GM23338 (cell line): ENCODE measurements around the gene BCDIN3D. TPM values are rescaled to one million over a fixed set of nuclear protein-coding genes. Genes with fewer than 3 reads are reported as not detected.

ENCODE experiments used
- ATAC-seq: fragments of 200-7000 bp; cut with Tn5 transposase; 3 replicates; pipeline ENCODE4 v1.9.1; 2020
- DNase-seq: peaks from one replicate; pipeline ENCODE4 v3.0.0-alpha.2; 2015; ENCODE audit warnings: low spot score
- H2AFZ ChIP-seq: fragments of 200-600 bp; sonication (generic); 2 replicates; pipeline ENCODE4 v1.8.0; 2016; ENCODE audit warnings: antibody characterized with exemption, mild to moderate bottlenecking, moderate library complexity
- H3F3A ChIP-seq: fragments of 200-600 bp; sonication (generic); replicated peaks from 2 replicates; pipeline ENCODE4 v1.8.0; 2017; ENCODE audit warnings: antibody characterized with exemption, mixed run types, low read depth
- H3K27ac ChIP-seq: fragments of 200-600 bp; sonication (generic); 2 replicates; pipeline ENCODE4 v1.6.1; 2016; ENCODE audit warnings: low read depth
- H3K27me3 ChIP-seq: fragments of 200-600 bp; sonication (generic); 2 replicates; pipeline ENCODE4 v1.8.0; 2016; ENCODE audit warnings: mild to moderate bottlenecking, mixed run types, moderate library complexity; ENCODE audit not compliant: insufficient read depth
- H3K36me3 ChIP-seq: fragments of 200-600 bp; sonication (generic); 2 replicates; pipeline ENCODE4 v1.8.0; 2016; ENCODE audit warnings: mild to moderate bottlenecking; ENCODE audit not compliant: insufficient read depth
- H3K4me1 ChIP-seq: fragments of 200-600 bp; sonication (generic); 2 replicates; pipeline ENCODE4 v1.8.0; 2016; ENCODE audit warnings: mild to moderate bottlenecking, moderate library complexity; ENCODE audit not compliant: insufficient read depth
- H3K4me2 ChIP-seq: fragments of 200-600 bp; sonication (generic); 2 replicates; pipeline ENCODE4 v1.7.1; 2017; ENCODE audit warnings: mixed run types
- H3K4me3 ChIP-seq: fragments of 200-600 bp; sonication (generic); 2 replicates; pipeline ENCODE4 v1.6.1; 2016; ENCODE audit warnings: mixed run types
- H3K79me2 ChIP-seq: fragments of 200-600 bp; sonication (generic); replicated peaks from 2 replicates; pipeline ENCODE4 v1.8.0; 2017; ENCODE audit warnings: mild to moderate bottlenecking; ENCODE audit not compliant: insufficient read depth
- H3K9me2 ChIP-seq: fragments of 200-600 bp; sonication (generic); 2 replicates; pipeline ENCODE4 v1.8.0; 2017; ENCODE audit not compliant: insufficient read depth
- H4K20me1 ChIP-seq: fragments of 200-600 bp; sonication (generic); replicated peaks from 2 replicates; pipeline ENCODE4 v1.8.0; 2017; ENCODE audit warnings: mild to moderate bottlenecking; ENCODE audit not compliant: insufficient read depth
- H3K27ac Mint-ChIP-seq: 2 replicates; pipeline ENCODE4 v1.8.0; 2020; ENCODE audit warnings: inconsistent platforms, mild to moderate bottlenecking, moderate library complexity, mixed read lengths
- H3K27me3 Mint-ChIP-seq: 3 replicates; pipeline ENCODE4 v1.8.0; 2022; ENCODE audit warnings: low read depth, mild to moderate bottlenecking, moderate library complexity, mixed read lengths, inconsistent platforms; ENCODE audit not compliant: insufficient read depth, poor library complexity
- H3K36me3 Mint-ChIP-seq: 3 replicates; pipeline ENCODE4 v1.8.0; 2021; ENCODE audit warnings: low read depth, mild to moderate bottlenecking, inconsistent platforms, moderate library complexity, mixed read lengths
- H3K4me1 Mint-ChIP-seq: 3 replicates; pipeline ENCODE4 v1.8.0; 2020; ENCODE audit warnings: mild to moderate bottlenecking, inconsistent platforms, mixed read lengths
- H3K4me3 Mint-ChIP-seq: 3 replicates; pipeline ENCODE4 v1.8.0; 2021; ENCODE audit warnings: moderate library complexity, mild to moderate bottlenecking, inconsistent platforms, mixed read lengths
- H3K9me3 Mint-ChIP-seq: 3 replicates; pipeline ENCODE4 v1.8.0; 2020; ENCODE audit warnings: moderate library complexity, mild to moderate bottlenecking, inconsistent platforms, mixed read lengths
- CREB1 ChIP-seq: fragments of 250-450 bp; sonication (Bioruptor Pico); IDR thresholded peaks from 2 replicates; pipeline ENCODE4 v1.5.0; 2020; ENCODE audit warnings: low read depth, mild to moderate bottlenecking, moderate library complexity
- POLR2AphosphoS5 ChIP-seq: IDR thresholded peaks from 2 replicates; pipeline ENCODE4 v1.6.1; 2016; ENCODE audit warnings: antibody characterized with exemption, low read depth
- polyA plus RNA-seq: library from polyadenylated mRNA; unstranded; fragments of >200 nt; fragmentation: Nextera tagmentation; extraction: Ambion mirVana; gene quantifications from 2 replicates; pipeline ENCODE4 v1.2.1, GENCODE V29; 2016
- total RNA-seq: library from RNA; depleted of rRNA; stranded (reverse); fragments of >200 nt; shearing (Covaris generic); gene quantifications from 2 replicates; pipeline ENCODE4 v1.2.3, GENCODE V29; 2014
- TF ChIP-seq, protein P1 (sequence below): fragments of 250-450 bp; sonication (Bioruptor Pico); IDR thresholded peaks from 2 replicates; pipeline ENCODE4 v1.5.0; 2020; ENCODE audit warnings: mild to moderate bottlenecking, moderate library complexity
- TF ChIP-seq, protein P2 (sequence below), 2 experiments: fragments of 200-600 bp in 1 of 2; sonication (generic) in 1 of 2; conservative IDR thresholded peaks; 2 replicates each; pipeline versions ENCODE4 v1.5.1 to v1.6.1; 2016 to 2017; ENCODE audit warnings: antibody characterized with exemption in 2 of 2, low read depth in 2 of 2, mild to moderate bottlenecking in 2 of 2, moderate library complexity in 1 of 2

BCDIN3D gene
- total and polyA plus RNA-seq, 2 experiments from 2014 or later: 1.4 to 1.8 TPM

DNA sequence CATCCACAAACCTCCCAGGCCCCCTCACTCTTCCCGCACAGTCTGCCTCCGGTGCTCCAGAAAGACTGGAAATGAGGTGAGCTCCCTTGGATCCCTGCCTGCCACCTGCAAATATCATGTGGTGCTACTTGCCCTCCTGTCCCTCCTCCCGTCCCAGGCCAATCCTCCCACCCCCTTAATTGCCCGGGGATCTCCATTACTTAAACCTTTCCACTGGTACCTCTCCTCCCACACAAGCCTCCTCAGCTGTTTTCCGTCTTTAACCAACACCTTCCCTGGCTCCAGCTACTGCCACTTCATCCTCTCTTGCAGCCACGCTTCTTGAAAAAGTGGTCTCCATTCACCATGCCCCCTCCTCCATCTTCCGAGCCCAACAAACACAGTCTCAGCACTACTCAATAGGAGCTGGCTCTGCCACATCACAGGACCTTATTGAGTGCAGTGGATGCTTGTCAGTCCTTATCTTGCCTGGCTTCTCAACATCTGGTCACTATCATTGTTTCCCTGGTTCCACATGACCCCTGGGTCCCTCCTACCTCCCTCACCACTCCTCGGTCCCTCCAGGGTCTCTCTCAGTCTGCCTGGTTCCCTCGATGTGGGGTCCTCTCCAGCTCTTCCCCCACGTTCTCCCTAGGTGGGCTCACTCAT, 49.3 kb upstream of the BCDIN3D start:
- Histone ChIP-seq H2AFZ (no peak overlapping the region), H3K4me2 (no peak overlapping the region), H4K20me1 (no peaks in the 10 kb centered on the region), H3K27ac (no peak overlapping the region), H3K4me3 (no peak overlapping the region), H3F3A (no peaks in the 10 kb centered on the region), H3K4me1 (peaks cover 8% of the 10 kb centered on the region; the same call in 1 of the 2 replicates), H3K9me2 (no peaks in the 10 kb centered on the region), H3K79me2 (no peaks in the 10 kb centered on the region), H3K36me3 (no peaks in the 10 kb centered on the region), H3K27me3 (no peaks in the 10 kb centered on the region)
- Mint-ChIP-seq H3K36me3 (no peaks in the 10 kb centered on the region), H3K27ac (no peak overlapping the region), H3K27me3 (peaks cover 11% of the 10 kb centered on the region), H3K4me3 (no peak overlapping the region), H3K4me1 (peaks cover 16% of the 10 kb centered on the region), H3K9me3 (no peaks in the 10 kb centered on the region)
- no peak for ATAC-seq
- no peak for DNase-seq
- no peak for TF ChIP-seq CREB1 (CRISPR knock-in tag)
- TF ChIP-seq, protein P1, sequence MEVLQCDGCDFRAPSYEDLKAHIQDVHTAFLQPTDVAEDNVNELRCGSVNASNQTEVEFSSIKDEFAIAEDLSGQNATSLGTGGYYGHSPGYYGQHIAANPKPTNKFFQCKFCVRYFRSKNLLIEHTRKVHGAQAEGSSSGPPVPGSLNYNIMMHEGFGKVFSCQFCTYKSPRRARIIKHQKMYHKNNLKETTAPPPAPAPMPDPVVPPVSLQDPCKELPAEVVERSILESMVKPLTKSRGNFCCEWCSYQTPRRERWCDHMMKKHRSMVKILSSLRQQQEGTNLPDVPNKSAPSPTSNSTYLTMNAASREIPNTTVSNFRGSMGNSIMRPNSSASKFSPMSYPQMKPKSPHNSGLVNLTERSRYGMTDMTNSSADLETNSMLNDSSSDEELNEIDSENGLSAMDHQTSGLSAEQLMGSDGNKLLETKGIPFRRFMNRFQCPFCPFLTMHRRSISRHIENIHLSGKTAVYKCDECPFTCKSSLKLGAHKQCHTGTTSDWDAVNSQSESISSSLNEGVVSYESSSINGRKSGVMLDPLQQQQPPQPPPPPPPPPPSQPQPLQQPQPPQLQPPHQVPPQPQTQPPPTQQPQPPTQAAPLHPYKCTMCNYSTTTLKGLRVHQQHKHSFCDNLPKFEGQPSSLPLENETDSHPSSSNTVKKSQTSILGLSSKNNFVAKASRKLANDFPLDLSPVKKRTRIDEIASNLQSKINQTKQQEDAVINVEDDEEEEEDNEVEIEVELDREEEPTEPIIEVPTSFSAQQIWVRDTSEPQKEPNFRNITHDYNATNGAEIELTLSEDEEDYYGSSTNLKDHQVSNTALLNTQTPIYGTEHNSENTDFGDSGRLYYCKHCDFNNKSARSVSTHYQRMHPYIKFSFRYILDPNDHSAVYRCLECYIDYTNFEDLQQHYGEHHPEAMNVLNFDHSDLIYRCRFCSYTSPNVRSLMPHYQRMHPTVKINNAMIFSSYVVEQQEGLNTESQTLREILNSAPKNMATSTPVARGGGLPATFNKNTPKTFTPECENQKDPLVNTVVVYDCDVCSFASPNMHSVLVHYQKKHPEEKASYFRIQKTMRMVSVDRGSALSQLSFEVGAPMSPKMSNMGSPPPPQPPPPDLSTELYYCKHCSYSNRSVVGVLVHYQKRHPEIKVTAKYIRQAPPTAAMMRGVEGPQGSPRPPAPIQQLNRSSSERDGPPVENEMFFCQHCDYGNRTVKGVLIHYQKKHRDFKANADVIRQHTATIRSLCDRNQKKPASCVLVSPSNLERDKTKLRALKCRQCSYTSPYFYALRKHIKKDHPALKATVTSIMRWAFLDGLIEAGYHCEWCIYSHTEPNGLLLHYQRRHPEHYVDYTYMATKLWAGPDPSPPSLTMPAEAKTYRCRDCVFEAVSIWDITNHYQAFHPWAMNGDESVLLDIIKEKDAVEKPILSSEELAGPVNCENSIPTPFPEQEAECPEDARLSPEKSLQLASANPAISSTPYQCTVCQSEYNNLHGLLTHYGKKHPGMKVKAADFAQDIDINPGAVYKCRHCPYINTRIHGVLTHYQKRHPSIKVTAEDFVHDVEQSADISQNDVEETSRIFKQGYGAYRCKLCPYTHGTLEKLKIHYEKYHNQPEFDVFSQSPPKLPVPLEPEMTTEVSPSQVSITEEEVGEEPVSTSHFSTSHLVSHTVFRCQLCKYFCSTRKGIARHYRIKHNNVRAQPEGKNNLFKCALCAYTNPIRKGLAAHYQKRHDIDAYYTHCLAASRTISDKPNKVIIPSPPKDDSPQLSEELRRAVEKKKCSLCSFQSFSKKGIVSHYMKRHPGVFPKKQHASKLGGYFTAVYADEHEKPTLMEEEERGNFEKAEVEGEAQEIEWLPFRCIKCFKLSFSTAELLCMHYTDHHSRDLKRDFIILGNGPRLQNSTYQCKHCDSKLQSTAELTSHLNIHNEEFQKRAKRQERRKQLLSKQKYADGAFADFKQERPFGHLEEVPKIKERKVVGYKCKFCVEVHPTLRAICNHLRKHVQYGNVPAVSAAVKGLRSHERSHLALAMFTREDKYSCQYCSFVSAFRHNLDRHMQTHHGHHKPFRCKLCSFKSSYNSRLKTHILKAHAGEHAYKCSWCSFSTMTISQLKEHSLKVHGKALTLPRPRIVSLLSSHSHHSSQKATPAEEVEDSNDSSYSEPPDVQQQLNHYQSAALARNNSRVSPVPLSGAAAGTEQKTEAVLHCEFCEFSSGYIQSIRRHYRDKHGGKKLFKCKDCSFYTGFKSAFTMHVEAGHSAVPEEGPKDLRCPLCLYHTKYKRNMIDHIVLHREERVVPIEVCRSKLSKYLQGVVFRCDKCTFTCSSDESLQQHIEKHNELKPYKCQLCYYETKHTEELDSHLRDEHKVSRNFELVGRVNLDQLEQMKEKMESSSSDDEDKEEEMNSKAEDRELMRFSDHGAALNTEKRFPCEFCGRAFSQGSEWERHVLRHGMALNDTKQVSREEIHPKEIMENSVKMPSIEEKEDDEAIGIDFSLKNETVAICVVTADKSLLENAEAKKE: no peak
- TF ChIP-seq, protein P2, sequence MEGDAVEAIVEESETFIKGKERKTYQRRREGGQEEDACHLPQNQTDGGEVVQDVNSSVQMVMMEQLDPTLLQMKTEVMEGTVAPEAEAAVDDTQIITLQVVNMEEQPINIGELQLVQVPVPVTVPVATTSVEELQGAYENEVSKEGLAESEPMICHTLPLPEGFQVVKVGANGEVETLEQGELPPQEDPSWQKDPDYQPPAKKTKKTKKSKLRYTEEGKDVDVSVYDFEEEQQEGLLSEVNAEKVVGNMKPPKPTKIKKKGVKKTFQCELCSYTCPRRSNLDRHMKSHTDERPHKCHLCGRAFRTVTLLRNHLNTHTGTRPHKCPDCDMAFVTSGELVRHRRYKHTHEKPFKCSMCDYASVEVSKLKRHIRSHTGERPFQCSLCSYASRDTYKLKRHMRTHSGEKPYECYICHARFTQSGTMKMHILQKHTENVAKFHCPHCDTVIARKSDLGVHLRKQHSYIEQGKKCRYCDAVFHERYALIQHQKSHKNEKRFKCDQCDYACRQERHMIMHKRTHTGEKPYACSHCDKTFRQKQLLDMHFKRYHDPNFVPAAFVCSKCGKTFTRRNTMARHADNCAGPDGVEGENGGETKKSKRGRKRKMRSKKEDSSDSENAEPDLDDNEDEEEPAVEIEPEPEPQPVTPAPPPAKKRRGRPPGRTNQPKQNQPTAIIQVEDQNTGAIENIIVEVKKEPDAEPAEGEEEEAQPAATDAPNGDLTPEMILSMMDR (conservative IDR thresholded peaks at IDR 0.05; ENCODE audit: low read depth in 2 of 2): no peak
- no peak for TF ChIP-seq POLR2AphosphoS5
